Measurements from ENCODE around the gene ZMYND15. TPM values are rescaled to one million over a fixed set of nuclear protein-coding genes. Genes with fewer than 3 reads are reported as not detected.

ZMYND15 gene
- total RNA-seq, 1 experiment from 2014 or later, result 0.21 TPM

GRCh38 chr17:4786106-4786511 lies 46.5 kb downstream of the ZMYND15 start, which contains the start of gene VMO1:
TSS of gene VMO1 (minus strand) at chr17:4786364. CDS start at chr17:4786352, 12 bp downstream.
- no peak for DNase-seq (ENCODE audit: low spot score)

DNA sequence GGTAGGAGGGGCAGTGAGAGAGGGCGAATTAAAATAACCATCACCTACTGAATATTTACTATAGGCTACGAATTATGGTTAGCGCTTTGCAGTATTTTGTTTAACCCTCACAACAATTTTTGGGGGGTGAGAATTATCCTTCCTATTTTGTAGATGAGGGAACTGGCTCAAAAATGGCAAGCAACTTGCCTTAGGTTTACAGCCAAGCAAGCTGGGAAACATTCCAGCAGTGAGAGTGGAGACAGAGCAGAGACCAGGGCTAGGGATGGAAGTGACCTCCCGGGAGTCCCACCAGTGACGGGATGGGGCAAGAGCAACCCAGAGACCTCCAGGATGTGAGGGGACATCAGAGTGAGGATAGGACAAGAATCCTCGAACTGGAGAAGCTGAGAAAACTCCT lies 46.9 kb downstream of the ZMYND15 start:
- no peak for DNase-seq (ENCODE audit: low spot score)

GRCh38 chr17:4788159-4788806 lies 48.6 kb downstream of the ZMYND15 start:
- no peak for DNase-seq (ENCODE audit: low spot score)

GRCh38 chr17:4788807-4789700 lies 49.4 kb downstream of the ZMYND15 start, which contains the start of gene GLTPD2:
TSS of gene GLTPD2 (plus strand) at chr17:4788964. CDS start at chr17:4789012, 48 bp downstream.
- DNase-seq (ENCODE audit: low spot score), result no peak

- no peak for DNase-seq (ENCODE audit: low spot score)
Measured at GRCh38 chr17:4789701-4789950, 50.0 kb downstream of the ZMYND15 start.

DNA sequence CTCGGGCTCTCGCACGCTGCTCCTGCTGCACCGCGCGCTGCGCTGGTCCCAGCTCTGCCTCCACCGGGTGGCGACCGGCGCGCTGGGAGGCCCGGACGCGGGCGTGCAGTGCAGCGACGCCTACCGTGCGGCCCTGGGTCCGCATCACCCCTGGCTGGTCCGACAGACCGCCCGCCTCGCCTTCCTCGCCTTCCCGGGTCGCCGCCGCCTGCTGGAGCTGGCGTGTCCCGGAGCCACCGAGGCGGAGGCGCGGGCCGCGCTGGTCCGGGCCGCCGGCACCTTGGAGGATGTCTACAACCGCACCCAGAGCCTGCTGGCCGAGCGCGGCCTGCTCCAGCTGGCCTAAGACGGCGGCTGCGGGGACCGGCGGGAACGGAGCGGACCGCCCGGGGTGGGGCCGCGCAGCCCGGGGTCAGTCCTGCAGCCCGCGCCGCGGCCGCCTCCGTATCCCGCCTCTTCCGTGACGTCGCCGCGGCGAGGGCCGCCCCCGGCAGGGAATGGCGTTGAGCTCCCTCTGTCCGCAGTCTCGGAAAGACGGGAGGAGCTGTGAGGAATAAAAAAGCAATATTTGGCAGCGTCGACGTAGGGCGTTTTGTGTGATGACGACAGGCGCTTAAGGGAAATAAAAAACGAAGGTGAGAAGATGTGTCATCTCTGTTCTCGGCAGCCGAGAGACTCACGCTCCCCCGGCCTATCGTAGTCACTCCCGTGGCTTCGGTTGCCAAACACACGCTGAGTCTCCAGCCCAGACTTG lies 50.5 kb downstream of the ZMYND15 start:
- peak; percentile 78 for DNase-seq (ENCODE audit: low spot score)

DNA sequence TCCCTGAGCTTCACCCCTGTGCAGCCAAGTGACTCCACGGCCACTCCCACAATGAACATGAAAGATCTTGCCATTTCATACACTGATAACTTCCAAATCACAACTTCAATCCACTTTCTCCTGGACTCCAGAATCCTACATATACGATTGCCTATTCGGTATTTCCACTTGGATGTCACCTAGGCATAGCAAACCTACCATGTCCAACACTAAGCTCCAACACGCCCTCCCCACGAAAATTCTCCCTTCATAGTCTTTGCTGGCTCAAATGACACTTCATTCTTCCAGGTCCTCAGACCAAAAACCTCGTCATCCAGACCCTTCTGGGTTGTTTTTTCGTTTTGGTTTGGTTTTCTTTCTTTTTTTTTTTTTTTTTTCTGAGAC lies 51.1 kb downstream of the ZMYND15 start:
- DNase-seq (ENCODE audit: low spot score), result no peak

- DNase-seq (ENCODE audit: low spot score), result no peak
Measured at GRCh38 chr17:4795168-4795567, 55.5 kb downstream of the ZMYND15 start.

Other genes starting within 250 kb of the ZMYND15 start
- gene SPNS2, start 241.0 kb upstream of the ZMYND15 start, total RNA-seq (2014; rRNA removed; shearing (Covaris generic)), result 28.3 and 28.5 TPM in 2 replicates
- gene MYBBP1A, start 184.4 kb upstream of the ZMYND15 start, total RNA-seq (2014; rRNA removed; shearing (Covaris generic)), result 59.0 and 63.5 TPM in 2 replicates
- not detected in 2 replicates for gene GGT6, start 179.3 kb upstream of the ZMYND15 start, total RNA-seq (2014; rRNA removed; shearing (Covaris generic))
- gene SMTNL2, start 155.3 kb upstream of the ZMYND15 start, total RNA-seq (2014; rRNA removed; shearing (Covaris generic)), result 0.34 and 1.8 TPM in 2 replicates
- not detected in 2 replicates for gene ALOX15, start 98.2 kb upstream of the ZMYND15 start, total RNA-seq (2014; rRNA removed; shearing (Covaris generic))
- gene PELP1, start 35.7 kb upstream of the ZMYND15 start, total RNA-seq (2014; rRNA removed; shearing (Covaris generic)), result 23.5 and 29.5 TPM in 2 replicates
- gene ARRB2, start 29.2 kb upstream of the ZMYND15 start, total RNA-seq (2014; rRNA removed; shearing (Covaris generic)), result 6.7 and 12.3 TPM in 2 replicates
- 29.9 and 33.3 TPM in 2 replicates for gene MED11, start 8.4 kb upstream of the ZMYND15 start, total RNA-seq (2014; rRNA removed; shearing (Covaris generic))
- gene CXCL16, start 95 bp downstream of the ZMYND15 start, total RNA-seq (2014; rRNA removed; shearing (Covaris generic)), result 5.1 and 8.1 TPM in 2 replicates
- gene TM4SF5, start 32.1 kb downstream of the ZMYND15 start, total RNA-seq (2014; rRNA removed; shearing (Covaris generic)), result not detected in 2 replicates
- gene VMO1, start 46.5 kb downstream of the ZMYND15 start, total RNA-seq (2014; rRNA removed; shearing (Covaris generic)), result not detected in 2 replicates
- gene GLTPD2, start 49.1 kb downstream of the ZMYND15 start, total RNA-seq (2014; rRNA removed; shearing (Covaris generic)), result not detected in 2 replicates
- gene PSMB6, start 56.3 kb downstream of the ZMYND15 start, total RNA-seq (2014; rRNA removed; shearing (Covaris generic)), result 351 and 425 TPM in 2 replicates
- 17.6 and 18.0 TPM in 2 replicates for gene PLD2, start 67.3 kb downstream of the ZMYND15 start, total RNA-seq (2014; rRNA removed; shearing (Covaris generic))
- 31.4 and 31.6 TPM in 2 replicates for gene MINK1, start 93.5 kb downstream of the ZMYND15 start, total RNA-seq (2014; rRNA removed; shearing (Covaris generic))
- 0.07 and 0.48 TPM in 2 replicates for gene C17orf107, start 159.7 kb downstream of the ZMYND15 start, total RNA-seq (2014; rRNA removed; shearing (Covaris generic))
- gene CHRNE, start 163.3 kb downstream of the ZMYND15 start, total RNA-seq (2014; rRNA removed; shearing (Covaris generic)), result not detected in 2 replicates
- gene GP1BA, start 192.4 kb downstream of the ZMYND15 start, total RNA-seq (2014; rRNA removed; shearing (Covaris generic)), result 0.17 TPM in 1 of 2 replicates, not detected in the other
- gene SLC25A11, start 200.2 kb downstream of the ZMYND15 start, total RNA-seq (2014; rRNA removed; shearing (Covaris generic)), result 80.8 and 82.6 TPM in 2 replicates
- gene RNF167, start 200.4 kb downstream of the ZMYND15 start, total RNA-seq (2014; rRNA removed; shearing (Covaris generic)), result 48.2 and 49.2 TPM in 2 replicates
- 1,113 and 1,180 TPM in 2 replicates for gene PFN1, start 208.7 kb downstream of the ZMYND15 start, total RNA-seq (2014; rRNA removed; shearing (Covaris generic))
- gene ENO3, start 211.3 kb downstream of the ZMYND15 start, total RNA-seq (2014; rRNA removed; shearing (Covaris generic)), result 4.0 and 12.3 TPM in 2 replicates
- 74.4 and 90.6 TPM in 2 replicates for gene SPAG7, start 228.0 kb downstream of the ZMYND15 start, total RNA-seq (2014; rRNA removed; shearing (Covaris generic))
- gene CAMTA2, start 247.8 kb downstream of the ZMYND15 start, total RNA-seq (2014; rRNA removed; shearing (Covaris generic)), result 2.4 and 7.1 TPM in 2 replicates

Data from A172 (cell line).